Measurements from ENCODE around the gene MOGAT1. TPM values are rescaled to one million over a fixed set of nuclear protein-coding genes. Genes with fewer than 3 reads are reported as not detected.

The MOGAT1 gene
- total and polyA plus RNA-seq, 2 of the 13 experiments (the other 11 are each of a cell fraction or from before 2014, with no cell fraction given), result 0.98 to 4.3 TPM

DNA sequence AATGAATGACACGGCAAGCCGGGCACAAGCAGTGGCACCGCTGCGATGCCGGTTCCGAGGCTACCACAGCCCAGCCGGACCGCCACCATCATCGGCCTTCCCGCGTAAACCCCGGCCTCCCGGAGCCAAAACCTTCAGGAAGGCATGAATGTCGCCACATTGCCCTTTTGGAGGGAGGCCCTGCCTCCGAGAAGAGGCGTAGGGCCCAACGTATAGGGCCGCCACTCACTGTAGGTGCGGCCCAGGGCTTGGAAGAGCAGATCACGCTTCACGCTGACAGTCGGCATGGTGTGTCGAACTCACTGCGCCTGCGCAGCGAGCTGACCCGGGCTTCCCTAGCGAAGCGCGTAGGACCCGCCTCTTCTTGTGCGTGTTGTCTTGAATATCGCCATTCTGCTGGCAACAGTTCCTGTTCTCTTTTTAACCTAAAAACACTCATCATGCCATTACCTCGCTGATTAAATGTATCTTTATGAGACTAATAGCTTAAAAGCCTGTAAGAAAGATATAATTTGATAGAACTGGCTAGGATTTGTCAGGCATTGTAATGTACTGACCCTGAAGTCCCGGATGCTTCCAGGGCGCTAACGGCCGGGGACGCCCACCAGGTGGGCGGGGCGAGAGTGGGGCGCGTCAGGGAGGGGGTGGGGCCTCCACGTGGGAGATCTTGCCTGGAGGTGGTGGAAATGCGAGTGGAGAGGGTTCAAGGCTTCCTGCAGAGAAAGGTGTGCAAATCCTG, 15.5 kb upstream of the MOGAT1 start, which contains the start of gene FARSB (continued):
- TF ChIP-seq SUZ12 (IDR thresholded peaks at IDR 0.05; ENCODE audit: low read depth, low read length) (no peak), KLF12 (CRISPR knock-in tag; IDR thresholded peaks at IDR 0.05; ENCODE audit: borderline replicate concordance) (0 out of 2 replicates have a peak, but pooled peaks have one; percentile 31), NFIC (IDR thresholded peaks at IDR 0.05; ENCODE audit: low read length) (no peak; the same call in 1 of the 2 replicates), CREB1 (IDR thresholded peaks at IDR 0.05) (no peak; the same call in none of the 2 replicates), CREB1 (CRISPR knock-in tag; IDR thresholded peaks at IDR 0.05) (peak; percentile 93), ZC3H13 (CRISPR knock-in tag; IDR thresholded peaks at IDR 0.05) (no peak; the same call in 1 of the 2 replicates), JUN (CRISPR knock-in tag; IDR thresholded peaks at IDR 0.05) (0 out of 2 replicates have a peak, but pooled peaks have one; percentile 39), ZNF101 (CRISPR knock-in tag; IDR thresholded peaks at IDR 0.05; ENCODE audit: borderline replicate concordance, low read depth) (no peak), TARDBP (CRISPR knock-in tag; IDR thresholded peaks at IDR 0.05) (peak; percentile 34; the same call in 1 of the 2 replicates), KMT2B (CRISPR knock-in tag; IDR thresholded peaks at IDR 0.05) (peak; percentile 90), ZFY (CRISPR knock-in tag; IDR thresholded peaks at IDR 0.05) (peak; percentile 99), IKZF1 (IDR thresholded peaks at IDR 0.05) (no peak), SIN3A (IDR thresholded peaks at IDR 0.05; ENCODE audit: borderline replicate concordance, low read depth, low read length) (peak; percentile 80), ZBTB7A (CRISPR knock-in tag; IDR thresholded peaks at IDR 0.05) (no peak), NONO (IDR thresholded peaks at IDR 0.05) (no peak), NONO (CRISPR knock-in tag; conservative IDR thresholded peaks at IDR 0.05) (peak; percentile 63), HES4 (CRISPR knock-in tag; IDR thresholded peaks at IDR 0.05; ENCODE audit: borderline replicate concordance) (peak; percentile 88)
- TF ChIP-seq, protein P1, sequence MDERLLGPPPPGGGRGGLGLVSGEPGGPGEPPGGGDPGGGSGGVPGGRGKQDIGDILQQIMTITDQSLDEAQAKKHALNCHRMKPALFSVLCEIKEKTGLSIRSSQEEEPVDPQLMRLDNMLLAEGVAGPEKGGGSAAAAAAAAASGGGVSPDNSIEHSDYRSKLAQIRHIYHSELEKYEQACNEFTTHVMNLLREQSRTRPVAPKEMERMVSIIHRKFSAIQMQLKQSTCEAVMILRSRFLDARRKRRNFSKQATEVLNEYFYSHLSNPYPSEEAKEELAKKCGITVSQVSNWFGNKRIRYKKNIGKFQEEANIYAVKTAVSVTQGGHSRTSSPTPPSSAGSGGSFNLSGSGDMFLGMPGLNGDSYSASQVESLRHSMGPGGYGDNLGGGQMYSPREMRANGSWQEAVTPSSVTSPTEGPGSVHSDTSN (CRISPR knock-in tag; IDR thresholded peaks at IDR 0.05), result peak; percentile 56; the same call in 1 of the 2 replicates
- TF ChIP-seq, protein P2, sequence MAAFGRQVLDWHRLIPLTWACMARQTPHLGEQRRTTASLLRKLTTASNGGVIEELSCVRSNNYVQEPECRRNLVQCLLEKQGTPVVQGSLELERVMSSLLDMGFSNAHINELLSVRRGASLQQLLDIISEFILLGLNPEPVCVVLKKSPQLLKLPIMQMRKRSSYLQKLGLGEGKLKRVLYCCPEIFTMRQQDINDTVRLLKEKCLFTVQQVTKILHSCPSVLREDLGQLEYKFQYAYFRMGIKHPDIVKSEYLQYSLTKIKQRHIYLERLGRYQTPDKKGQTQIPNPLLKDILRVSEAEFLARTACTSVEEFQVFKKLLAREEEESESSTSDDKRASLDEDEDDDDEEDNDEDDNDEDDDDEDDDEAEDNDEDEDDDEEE (CRISPR knock-in tag; IDR thresholded peaks at IDR 0.05), result no peak
- TF ChIP-seq, protein P3, sequence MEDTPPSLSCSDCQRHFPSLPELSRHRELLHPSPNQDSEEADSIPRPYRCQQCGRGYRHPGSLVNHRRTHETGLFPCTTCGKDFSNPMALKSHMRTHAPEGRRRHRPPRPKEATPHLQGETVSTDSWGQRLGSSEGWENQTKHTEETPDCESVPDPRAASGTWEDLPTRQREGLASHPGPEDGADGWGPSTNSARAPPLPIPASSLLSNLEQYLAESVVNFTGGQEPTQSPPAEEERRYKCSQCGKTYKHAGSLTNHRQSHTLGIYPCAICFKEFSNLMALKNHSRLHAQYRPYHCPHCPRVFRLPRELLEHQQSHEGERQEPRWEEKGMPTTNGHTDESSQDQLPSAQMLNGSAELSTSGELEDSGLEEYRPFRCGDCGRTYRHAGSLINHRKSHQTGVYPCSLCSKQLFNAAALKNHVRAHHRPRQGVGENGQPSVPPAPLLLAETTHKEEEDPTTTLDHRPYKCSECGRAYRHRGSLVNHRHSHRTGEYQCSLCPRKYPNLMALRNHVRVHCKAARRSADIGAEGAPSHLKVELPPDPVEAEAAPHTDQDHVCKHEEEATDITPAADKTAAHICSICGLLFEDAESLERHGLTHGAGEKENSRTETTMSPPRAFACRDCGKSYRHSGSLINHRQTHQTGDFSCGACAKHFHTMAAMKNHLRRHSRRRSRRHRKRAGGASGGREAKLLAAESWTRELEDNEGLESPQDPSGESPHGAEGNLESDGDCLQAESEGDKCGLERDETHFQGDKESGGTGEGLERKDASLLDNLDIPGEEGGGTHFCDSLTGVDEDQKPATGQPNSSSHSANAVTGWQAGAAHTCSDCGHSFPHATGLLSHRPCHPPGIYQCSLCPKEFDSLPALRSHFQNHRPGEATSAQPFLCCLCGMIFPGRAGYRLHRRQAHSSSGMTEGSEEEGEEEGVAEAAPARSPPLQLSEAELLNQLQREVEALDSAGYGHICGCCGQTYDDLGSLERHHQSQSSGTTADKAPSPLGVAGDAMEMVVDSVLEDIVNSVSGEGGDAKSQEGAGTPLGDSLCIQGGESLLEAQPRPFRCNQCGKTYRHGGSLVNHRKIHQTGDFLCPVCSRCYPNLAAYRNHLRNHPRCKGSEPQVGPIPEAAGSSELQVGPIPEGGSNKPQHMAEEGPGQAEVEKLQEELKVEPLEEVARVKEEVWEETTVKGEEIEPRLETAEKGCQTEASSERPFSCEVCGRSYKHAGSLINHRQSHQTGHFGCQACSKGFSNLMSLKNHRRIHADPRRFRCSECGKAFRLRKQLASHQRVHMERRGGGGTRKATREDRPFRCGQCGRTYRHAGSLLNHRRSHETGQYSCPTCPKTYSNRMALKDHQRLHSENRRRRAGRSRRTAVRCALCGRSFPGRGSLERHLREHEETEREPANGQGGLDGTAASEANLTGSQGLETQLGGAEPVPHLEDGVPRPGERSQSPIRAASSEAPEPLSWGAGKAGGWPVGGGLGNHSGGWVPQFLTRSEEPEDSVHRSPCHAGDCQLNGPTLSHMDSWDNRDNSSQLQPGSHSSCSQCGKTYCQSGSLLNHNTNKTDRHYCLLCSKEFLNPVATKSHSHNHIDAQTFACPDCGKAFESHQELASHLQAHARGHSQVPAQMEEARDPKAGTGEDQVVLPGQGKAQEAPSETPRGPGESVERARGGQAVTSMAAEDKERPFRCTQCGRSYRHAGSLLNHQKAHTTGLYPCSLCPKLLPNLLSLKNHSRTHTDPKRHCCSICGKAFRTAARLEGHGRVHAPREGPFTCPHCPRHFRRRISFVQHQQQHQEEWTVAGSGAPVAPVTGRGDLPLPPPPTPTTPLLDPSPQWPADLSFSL (CRISPR knock-in tag; IDR thresholded peaks at IDR 0.05), result no peak

Measured in HepG2 (cell line).